Liver (tissue), 3 donors: ENCODE results near the gene TMEM38B.

Experiments
- EGR1 ChIP-seq, 2 donors: IDR thresholded peaks; 2 replicates each; pipeline ENCODE4 v1.6.1; 2016 to 2018; ENCODE audit warnings: antibody characterized with exemption in 2 of 2, low read depth in 2 of 2
- GABPA ChIP-seq, 2 donors: IDR thresholded peaks in 1 of 2; conservative IDR thresholded peaks in 1 of 2; 2 replicates each; pipeline ENCODE4 v1.6.1; 2016; ENCODE audit warnings: antibody characterized with exemption in 2 of 2, mild to moderate bottlenecking in 1 of 2, moderate library complexity in 1 of 2
- HNF4A ChIP-seq, 2 donors: conservative IDR thresholded peaks; 2 replicates each; pipeline ENCODE4 v1.6.1; 2016; ENCODE audit warnings: antibody characterized with exemption in 2 of 2, mild to moderate bottlenecking in 2 of 2
- JUND ChIP-seq, 2 donors: IDR thresholded peaks; 2 replicates each; pipeline ENCODE4 v1.6.1; 2016; ENCODE audit warnings: antibody characterized with exemption in 2 of 2
- NR2F2 ChIP-seq: IDR thresholded peaks from 2 replicates; pipeline ENCODE4 v1.6.1; 2016; ENCODE audit warnings: antibody characterized with exemption
- RAD21 ChIP-seq, 2 donors: IDR thresholded peaks; 2 replicates each; pipeline ENCODE4 v1.6.1; 2016; ENCODE audit warnings: antibody characterized with exemption in 2 of 2, mild to moderate bottlenecking in 2 of 2
- SP1 ChIP-seq: IDR thresholded peaks from 2 replicates; pipeline ENCODE4 v1.6.1; 2018; ENCODE audit warnings: antibody characterized with exemption, mild to moderate bottlenecking
- TAF1 ChIP-seq: conservative IDR thresholded peaks from 2 replicates; pipeline ENCODE4 v1.6.1; 2016; ENCODE audit warnings: antibody characterized with exemption, mild to moderate bottlenecking
- YY1 ChIP-seq: IDR thresholded peaks from 2 replicates; pipeline ENCODE4 v1.6.1; 2016; ENCODE audit warnings: antibody characterized with exemption, mild to moderate bottlenecking
- TF ChIP-seq, protein P1 (sequence below): fragments of 150-350 bp; IDR thresholded peaks from 2 replicates; pipeline ENCODE4 v1.5.1; 2017; ENCODE audit warnings: improper control_type of control experiment, low read depth, low read length; ENCODE audit not compliant: missing input control
- TF ChIP-seq, protein P2 (sequence below): IDR thresholded peaks from 2 replicates; pipeline ENCODE4 v1.6.1; 2016; ENCODE audit warnings: antibody characterized with exemption
- TF ChIP-seq, protein P3 (sequence below): IDR thresholded peaks from 2 replicates; pipeline ENCODE4 v1.6.1; 2016; ENCODE audit warnings: antibody characterized with exemption, mild to moderate bottlenecking
- TF ChIP-seq, protein P4 (sequence below): IDR thresholded peaks from 2 replicates; pipeline ENCODE4 v1.6.1; 2016; ENCODE audit warnings: antibody characterized with exemption
- TF ChIP-seq, protein P5 (sequence below): IDR thresholded peaks from 2 replicates; pipeline ENCODE4 v1.6.1; 2016; ENCODE audit warnings: antibody characterized with exemption
- donor health status: healthy.
- donor health status: healthy.

DNA sequence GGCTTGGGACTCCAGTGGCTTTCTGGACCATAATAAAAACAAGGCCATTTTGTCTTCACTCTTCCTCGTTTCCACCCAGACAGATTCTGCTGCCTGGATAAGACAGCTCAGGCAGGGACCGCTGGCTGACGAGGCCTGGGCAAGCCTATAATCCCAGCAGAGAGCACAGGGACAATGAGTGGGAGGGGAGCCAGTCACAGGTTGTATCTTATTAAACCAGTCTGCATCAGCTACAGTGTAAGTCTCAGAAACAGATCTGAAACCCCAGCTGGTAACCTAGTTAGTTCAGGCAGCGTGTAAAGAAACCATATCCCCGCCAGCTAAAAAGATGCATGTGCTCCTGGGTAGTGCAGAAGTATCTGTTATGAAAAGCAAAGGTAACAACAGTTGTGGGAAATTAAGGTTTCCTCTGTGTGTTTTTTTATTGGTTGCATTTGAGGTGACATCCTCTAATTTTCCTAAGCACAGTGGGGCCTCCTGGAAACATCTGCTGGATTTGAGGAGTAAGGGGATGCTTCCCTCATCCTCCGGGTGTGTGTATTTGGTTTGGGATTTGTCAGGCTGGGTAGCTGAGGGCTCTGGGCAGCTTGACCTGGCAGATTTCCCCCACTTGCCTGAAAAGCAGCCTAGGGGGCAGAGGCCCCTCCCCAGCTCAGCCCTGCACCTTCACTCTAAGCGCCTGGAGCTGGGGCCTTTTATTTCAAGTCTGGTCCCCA is 47.3 kb upstream of the TMEM38B start:
- TF ChIP-seq, protein P1, sequence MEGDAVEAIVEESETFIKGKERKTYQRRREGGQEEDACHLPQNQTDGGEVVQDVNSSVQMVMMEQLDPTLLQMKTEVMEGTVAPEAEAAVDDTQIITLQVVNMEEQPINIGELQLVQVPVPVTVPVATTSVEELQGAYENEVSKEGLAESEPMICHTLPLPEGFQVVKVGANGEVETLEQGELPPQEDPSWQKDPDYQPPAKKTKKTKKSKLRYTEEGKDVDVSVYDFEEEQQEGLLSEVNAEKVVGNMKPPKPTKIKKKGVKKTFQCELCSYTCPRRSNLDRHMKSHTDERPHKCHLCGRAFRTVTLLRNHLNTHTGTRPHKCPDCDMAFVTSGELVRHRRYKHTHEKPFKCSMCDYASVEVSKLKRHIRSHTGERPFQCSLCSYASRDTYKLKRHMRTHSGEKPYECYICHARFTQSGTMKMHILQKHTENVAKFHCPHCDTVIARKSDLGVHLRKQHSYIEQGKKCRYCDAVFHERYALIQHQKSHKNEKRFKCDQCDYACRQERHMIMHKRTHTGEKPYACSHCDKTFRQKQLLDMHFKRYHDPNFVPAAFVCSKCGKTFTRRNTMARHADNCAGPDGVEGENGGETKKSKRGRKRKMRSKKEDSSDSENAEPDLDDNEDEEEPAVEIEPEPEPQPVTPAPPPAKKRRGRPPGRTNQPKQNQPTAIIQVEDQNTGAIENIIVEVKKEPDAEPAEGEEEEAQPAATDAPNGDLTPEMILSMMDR: no peak
- TF ChIP-seq YY1: no peak
- no peak for TF ChIP-seq EGR1 (IDR thresholded peaks at IDR 0.05; ENCODE audit: low read depth in 2 of 2)
- TF ChIP-seq, protein P2, sequence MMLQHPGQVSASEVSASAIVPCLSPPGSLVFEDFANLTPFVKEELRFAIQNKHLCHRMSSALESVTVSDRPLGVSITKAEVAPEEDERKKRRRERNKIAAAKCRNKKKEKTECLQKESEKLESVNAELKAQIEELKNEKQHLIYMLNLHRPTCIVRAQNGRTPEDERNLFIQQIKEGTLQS: no peak
- no peak for TF ChIP-seq HNF4A (conservative IDR thresholded peaks at IDR 0.05)
- TF ChIP-seq, protein P3, sequence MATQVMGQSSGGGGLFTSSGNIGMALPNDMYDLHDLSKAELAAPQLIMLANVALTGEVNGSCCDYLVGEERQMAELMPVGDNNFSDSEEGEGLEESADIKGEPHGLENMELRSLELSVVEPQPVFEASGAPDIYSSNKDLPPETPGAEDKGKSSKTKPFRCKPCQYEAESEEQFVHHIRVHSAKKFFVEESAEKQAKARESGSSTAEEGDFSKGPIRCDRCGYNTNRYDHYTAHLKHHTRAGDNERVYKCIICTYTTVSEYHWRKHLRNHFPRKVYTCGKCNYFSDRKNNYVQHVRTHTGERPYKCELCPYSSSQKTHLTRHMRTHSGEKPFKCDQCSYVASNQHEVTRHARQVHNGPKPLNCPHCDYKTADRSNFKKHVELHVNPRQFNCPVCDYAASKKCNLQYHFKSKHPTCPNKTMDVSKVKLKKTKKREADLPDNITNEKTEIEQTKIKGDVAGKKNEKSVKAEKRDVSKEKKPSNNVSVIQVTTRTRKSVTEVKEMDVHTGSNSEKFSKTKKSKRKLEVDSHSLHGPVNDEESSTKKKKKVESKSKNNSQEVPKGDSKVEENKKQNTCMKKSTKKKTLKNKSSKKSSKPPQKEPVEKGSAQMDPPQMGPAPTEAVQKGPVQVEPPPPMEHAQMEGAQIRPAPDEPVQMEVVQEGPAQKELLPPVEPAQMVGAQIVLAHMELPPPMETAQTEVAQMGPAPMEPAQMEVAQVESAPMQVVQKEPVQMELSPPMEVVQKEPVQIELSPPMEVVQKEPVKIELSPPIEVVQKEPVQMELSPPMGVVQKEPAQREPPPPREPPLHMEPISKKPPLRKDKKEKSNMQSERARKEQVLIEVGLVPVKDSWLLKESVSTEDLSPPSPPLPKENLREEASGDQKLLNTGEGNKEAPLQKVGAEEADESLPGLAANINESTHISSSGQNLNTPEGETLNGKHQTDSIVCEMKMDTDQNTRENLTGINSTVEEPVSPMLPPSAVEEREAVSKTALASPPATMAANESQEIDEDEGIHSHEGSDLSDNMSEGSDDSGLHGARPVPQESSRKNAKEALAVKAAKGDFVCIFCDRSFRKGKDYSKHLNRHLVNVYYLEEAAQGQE: no peak
- TF ChIP-seq, protein P4, sequence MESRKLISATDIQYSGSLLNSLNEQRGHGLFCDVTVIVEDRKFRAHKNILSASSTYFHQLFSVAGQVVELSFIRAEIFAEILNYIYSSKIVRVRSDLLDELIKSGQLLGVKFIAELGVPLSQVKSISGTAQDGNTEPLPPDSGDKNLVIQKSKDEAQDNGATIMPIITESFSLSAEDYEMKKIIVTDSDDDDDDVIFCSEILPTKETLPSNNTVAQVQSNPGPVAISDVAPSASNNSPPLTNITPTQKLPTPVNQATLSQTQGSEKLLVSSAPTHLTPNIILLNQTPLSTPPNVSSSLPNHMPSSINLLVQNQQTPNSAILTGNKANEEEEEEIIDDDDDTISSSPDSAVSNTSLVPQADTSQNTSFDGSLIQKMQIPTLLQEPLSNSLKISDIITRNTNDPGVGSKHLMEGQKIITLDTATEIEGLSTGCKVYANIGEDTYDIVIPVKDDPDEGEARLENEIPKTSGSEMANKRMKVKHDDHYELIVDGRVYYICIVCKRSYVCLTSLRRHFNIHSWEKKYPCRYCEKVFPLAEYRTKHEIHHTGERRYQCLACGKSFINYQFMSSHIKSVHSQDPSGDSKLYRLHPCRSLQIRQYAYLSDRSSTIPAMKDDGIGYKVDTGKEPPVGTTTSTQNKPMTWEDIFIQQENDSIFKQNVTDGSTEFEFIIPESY: no peak
- no peak for TF ChIP-seq JUND (IDR thresholded peaks at IDR 0.05)
- TF ChIP-seq RAD21 (IDR thresholded peaks at IDR 0.05): no peak
- TF ChIP-seq, protein P5, sequence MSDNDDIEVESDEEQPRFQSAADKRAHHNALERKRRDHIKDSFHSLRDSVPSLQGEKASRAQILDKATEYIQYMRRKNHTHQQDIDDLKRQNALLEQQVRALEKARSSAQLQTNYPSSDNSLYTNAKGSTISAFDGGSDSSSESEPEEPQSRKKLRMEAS: no peak
- no peak for TF ChIP-seq TAF1
- no peak for TF ChIP-seq NR2F2
- TF ChIP-seq GABPA (IDR thresholded peaks at IDR 0.05 in 1 of 2, conservative IDR thresholded peaks at IDR 0.05 in 1 of 2): no peak
- TF ChIP-seq SP1: no peak
